Astrocyte (in vitro differentiated cells and primary cell): ENCODE data around the gene GTF3C1.

ENCODE experiments used
- EZH2 ChIP-seq: IDR thresholded peaks from 2 replicates; pipeline ENCODE4 v1.6.1; 2012; ENCODE audit warnings: mild to moderate bottlenecking, low read length, inconsistent platforms; ENCODE audit not compliant: insufficient read depth
- TF ChIP-seq, protein P1 (sequence below): IDR thresholded peaks from 2 replicates; pipeline ENCODE4 v1.5.1; 2011; ENCODE audit warnings: low read depth, mild to moderate bottlenecking, inconsistent platforms, low read length, moderate library complexity; ENCODE audit not compliant: insufficient read depth

DNA sequence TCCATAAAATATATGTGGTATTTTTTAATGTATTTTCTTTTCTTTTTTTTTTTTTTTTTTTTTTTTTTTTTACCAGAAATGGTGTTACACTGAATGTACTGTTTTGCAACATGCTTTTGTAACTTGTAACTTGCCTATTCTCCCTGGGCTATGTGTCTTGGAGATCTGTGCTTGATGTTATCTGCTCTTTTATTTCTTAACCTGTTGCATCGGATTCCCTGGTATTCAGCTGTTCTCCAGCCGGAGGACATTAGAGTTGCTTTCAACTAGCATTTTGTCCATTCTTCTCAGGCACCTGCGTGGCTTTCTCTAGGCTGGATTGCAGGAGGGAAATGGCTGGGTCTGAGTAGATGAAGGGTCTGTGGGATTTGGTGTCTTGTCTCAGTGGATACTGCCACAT lies 47.6 kb upstream of the GTF3C1 start:
- TF ChIP-seq, protein P1, sequence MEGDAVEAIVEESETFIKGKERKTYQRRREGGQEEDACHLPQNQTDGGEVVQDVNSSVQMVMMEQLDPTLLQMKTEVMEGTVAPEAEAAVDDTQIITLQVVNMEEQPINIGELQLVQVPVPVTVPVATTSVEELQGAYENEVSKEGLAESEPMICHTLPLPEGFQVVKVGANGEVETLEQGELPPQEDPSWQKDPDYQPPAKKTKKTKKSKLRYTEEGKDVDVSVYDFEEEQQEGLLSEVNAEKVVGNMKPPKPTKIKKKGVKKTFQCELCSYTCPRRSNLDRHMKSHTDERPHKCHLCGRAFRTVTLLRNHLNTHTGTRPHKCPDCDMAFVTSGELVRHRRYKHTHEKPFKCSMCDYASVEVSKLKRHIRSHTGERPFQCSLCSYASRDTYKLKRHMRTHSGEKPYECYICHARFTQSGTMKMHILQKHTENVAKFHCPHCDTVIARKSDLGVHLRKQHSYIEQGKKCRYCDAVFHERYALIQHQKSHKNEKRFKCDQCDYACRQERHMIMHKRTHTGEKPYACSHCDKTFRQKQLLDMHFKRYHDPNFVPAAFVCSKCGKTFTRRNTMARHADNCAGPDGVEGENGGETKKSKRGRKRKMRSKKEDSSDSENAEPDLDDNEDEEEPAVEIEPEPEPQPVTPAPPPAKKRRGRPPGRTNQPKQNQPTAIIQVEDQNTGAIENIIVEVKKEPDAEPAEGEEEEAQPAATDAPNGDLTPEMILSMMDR = no peak
- no peak for TF ChIP-seq EZH2
